ENCODE data around the gene NRG3. TPM values are rescaled to one million over a fixed set of nuclear protein-coding genes. Genes with fewer than 3 reads are reported as not detected.

NRG3 gene
- total RNA-seq, 2 experiments from 2014 or later = not detected

DNA sequence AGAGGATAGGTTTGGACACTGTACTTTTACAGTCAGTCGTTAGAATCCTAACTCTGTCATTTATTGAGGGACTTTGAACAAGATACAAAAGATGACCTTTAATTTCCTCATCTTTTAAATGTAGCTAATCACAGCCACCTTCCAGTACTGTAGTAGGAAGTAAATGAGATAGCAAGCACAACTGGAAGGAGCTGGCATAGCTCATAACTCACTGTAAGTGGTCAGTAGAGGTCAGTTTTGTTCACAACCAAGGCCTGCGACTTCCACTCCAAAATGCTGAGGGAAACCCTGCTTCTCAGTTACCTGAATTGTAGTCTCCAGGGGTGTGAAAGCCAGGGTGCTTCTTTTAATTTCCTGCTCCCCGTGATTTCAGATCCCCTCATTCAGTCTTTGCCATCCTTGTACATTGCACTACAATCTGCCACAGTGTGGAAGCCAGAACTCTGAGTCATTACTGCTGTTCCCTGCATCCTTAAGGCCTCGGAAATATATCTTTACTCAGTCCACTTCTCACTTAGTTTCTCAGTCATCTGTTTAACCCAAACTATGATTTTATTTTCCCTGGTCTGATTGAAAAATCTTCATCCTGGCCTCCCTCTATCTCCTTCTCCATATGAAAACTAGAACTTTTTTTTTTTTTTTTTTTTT lies 361.2 kb downstream of the NRG3 start:
- no peaks in the 10 kb centered on the region for H3K36me3 ChIP-seq (ENCODE audit: insufficient read depth, low read length)
- CTCF ChIA-PET = no interaction called here

DNA sequence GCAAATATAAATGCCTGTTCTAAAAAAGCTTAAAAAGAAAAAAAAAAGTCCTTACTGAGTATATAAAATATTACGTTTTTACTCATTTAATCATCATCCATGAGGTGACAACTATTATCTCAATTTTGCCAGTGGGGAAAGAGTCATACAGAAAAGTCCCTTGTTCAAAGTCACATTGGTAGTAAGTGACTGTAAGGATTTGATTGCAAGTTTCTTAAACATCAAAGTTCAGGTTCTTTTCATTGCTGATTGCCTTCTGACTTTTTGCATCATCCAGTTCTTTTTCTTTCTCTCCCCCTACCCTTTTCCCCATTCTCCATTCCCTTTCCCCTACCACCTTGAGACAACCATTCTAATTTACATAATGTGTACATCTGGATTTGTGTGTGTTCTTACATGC lies 363.3 kb downstream of the NRG3 start:
- intact Hi-C loops (cut with DNase I, micrococcal nuclease) = no loop called here
- TF ChIP-seq, protein P1, sequence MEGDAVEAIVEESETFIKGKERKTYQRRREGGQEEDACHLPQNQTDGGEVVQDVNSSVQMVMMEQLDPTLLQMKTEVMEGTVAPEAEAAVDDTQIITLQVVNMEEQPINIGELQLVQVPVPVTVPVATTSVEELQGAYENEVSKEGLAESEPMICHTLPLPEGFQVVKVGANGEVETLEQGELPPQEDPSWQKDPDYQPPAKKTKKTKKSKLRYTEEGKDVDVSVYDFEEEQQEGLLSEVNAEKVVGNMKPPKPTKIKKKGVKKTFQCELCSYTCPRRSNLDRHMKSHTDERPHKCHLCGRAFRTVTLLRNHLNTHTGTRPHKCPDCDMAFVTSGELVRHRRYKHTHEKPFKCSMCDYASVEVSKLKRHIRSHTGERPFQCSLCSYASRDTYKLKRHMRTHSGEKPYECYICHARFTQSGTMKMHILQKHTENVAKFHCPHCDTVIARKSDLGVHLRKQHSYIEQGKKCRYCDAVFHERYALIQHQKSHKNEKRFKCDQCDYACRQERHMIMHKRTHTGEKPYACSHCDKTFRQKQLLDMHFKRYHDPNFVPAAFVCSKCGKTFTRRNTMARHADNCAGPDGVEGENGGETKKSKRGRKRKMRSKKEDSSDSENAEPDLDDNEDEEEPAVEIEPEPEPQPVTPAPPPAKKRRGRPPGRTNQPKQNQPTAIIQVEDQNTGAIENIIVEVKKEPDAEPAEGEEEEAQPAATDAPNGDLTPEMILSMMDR (IDR thresholded peaks at IDR 0.05) = no peak
- DNase-seq = no peak

More for the DNA sequence above, 361.2 kb downstream of the NRG3 start:
- H3K36me3 Mint-ChIP-seq (ENCODE audit: low read depth) = no peaks in the 10 kb centered on the region
- peaks cover 14% of the 10 kb centered on the region for H3K9me3 Mint-ChIP-seq
- no peak overlapping the region for H3K4me3 Mint-ChIP-seq
- Histone ChIP-seq H3K9me3 (ENCODE audit: control insufficient read depth in 1 of 2, insufficient read depth in 1 of 2, low read length in 2 of 2) (peaks cover 0 to 12% of the 10 kb centered on the region in 2 experiments), H3K4me1 (ENCODE audit: insufficient read depth, low read length) (no peaks in the 10 kb centered on the region), H3K4me3 (ENCODE audit: low read length) (no peak overlapping the region), H3K27ac (ENCODE audit: low read depth in 1 of 2, low read length in 2 of 2) (no peak overlapping the region), H3K27me3 (ENCODE audit: control insufficient read depth in 1 of 2, insufficient read depth in 2 of 2, low read length in 2 of 2) (no peaks in the 10 kb centered on the region)
- no peak overlapping the region for H3K27ac Mint-ChIP-seq
- POLR2A ChIA-PET = no interaction called here
- H3K4me1 Mint-ChIP-seq (ENCODE audit: low read depth) = no peaks in the 10 kb centered on the region
- TF ChIP-seq, protein P1 (IDR thresholded peaks at IDR 0.05) = no peak
- ATAC-seq (ENCODE audit: poor library complexity) (no peak), DNase-seq (no peak)
- intact Hi-C loops (cut with DNase I, micrococcal nuclease) = no loop called here
- H3K27me3 Mint-ChIP-seq = no peaks in the 10 kb centered on the region

DNA sequence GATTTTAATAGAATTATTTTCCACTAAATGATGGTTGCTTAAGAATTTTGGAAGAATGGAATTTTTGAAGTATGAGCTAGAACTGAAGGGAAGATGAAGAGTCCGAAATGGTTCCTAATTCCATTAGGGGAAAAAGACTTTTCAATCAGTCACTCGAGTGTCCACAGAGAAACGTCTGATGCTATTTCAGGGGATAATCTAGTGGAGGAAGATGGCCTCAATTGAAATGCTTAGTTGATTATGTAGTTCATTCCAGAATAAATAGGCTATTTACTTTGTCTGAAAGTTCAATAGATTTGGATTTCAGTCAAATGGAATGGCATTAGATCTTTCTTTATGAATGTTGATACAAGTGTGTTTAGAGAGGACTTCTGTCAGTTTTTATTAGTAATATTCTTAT lies 365.4 kb downstream of the NRG3 start:
- H3K27me3 Mint-ChIP-seq = no peaks in the 10 kb centered on the region
- H3K9me3 ChIP-seq (ENCODE audit: control insufficient read depth in 1 of 2, insufficient read depth in 1 of 2, low read length in 2 of 2) = peaks cover 0 to 7% of the 10 kb centered on the region in 2 experiments
- peaks cover 10% of the 10 kb centered on the region for H3K9me3 Mint-ChIP-seq
- H3K4me3 Mint-ChIP-seq = no peak overlapping the region
- no peaks in the 10 kb centered on the region for H3K36me3 Mint-ChIP-seq (ENCODE audit: low read depth)
- ChIA-PET POLR2A (no interaction called here), CTCF (no interaction called here)
- no peak overlapping the region for H3K27ac Mint-ChIP-seq
- no peaks in the 10 kb centered on the region for H3K4me1 Mint-ChIP-seq (ENCODE audit: low read depth)
- TF ChIP-seq, protein P1 (IDR thresholded peaks at IDR 0.05) = no peak
- ATAC-seq (ENCODE audit: poor library complexity) (no peak), DNase-seq (no peak)
- H3K27ac ChIP-seq (ENCODE audit: low read depth in 1 of 2, low read length in 2 of 2) = no peak overlapping the region
- intact Hi-C loops (cut with DNase I, micrococcal nuclease) = no loop called here
- no peaks in the 10 kb centered on the region for H3K27me3 ChIP-seq (ENCODE audit: control insufficient read depth in 1 of 2, insufficient read depth in 2 of 2, low read length in 2 of 2)
- H3K4me1 ChIP-seq (ENCODE audit: insufficient read depth, low read length) = no peaks in the 10 kb centered on the region
- no peak overlapping the region for H3K4me3 ChIP-seq (ENCODE audit: low read length)
- H3K36me3 ChIP-seq (ENCODE audit: insufficient read depth, low read length) = no peaks in the 10 kb centered on the region

More for the DNA sequence above, 363.3 kb downstream of the NRG3 start:
- Histone ChIP-seq H3K27ac (ENCODE audit: low read depth in 1 of 2, low read length in 2 of 2) (no peak overlapping the region), H3K4me3 (ENCODE audit: low read length) (no peak overlapping the region), H3K4me1 (ENCODE audit: insufficient read depth, low read length) (no peaks in the 10 kb centered on the region), H3K9me3 (ENCODE audit: control insufficient read depth in 1 of 2, insufficient read depth in 1 of 2, low read length in 2 of 2) (peaks cover 0 to 7% of the 10 kb centered on the region in 2 experiments), H3K36me3 (ENCODE audit: insufficient read depth, low read length) (no peaks in the 10 kb centered on the region), H3K27me3 (ENCODE audit: control insufficient read depth in 1 of 2, insufficient read depth in 2 of 2, low read length in 2 of 2) (no peaks in the 10 kb centered on the region)
- Mint-ChIP-seq H3K9me3 (peaks cover 10% of the 10 kb centered on the region), H3K27ac (no peak overlapping the region), H3K36me3 (ENCODE audit: low read depth) (no peaks in the 10 kb centered on the region), H3K4me1 (ENCODE audit: low read depth) (no peaks in the 10 kb centered on the region), H3K27me3 (no peaks in the 10 kb centered on the region), H3K4me3 (no peak overlapping the region)
- ChIA-PET CTCF (no interaction called here), POLR2A (no interaction called here)
- no peak for ATAC-seq (ENCODE audit: poor library complexity)
